ENCODE results near the gene PIK3CD.

The PIK3CD gene

DNA sequence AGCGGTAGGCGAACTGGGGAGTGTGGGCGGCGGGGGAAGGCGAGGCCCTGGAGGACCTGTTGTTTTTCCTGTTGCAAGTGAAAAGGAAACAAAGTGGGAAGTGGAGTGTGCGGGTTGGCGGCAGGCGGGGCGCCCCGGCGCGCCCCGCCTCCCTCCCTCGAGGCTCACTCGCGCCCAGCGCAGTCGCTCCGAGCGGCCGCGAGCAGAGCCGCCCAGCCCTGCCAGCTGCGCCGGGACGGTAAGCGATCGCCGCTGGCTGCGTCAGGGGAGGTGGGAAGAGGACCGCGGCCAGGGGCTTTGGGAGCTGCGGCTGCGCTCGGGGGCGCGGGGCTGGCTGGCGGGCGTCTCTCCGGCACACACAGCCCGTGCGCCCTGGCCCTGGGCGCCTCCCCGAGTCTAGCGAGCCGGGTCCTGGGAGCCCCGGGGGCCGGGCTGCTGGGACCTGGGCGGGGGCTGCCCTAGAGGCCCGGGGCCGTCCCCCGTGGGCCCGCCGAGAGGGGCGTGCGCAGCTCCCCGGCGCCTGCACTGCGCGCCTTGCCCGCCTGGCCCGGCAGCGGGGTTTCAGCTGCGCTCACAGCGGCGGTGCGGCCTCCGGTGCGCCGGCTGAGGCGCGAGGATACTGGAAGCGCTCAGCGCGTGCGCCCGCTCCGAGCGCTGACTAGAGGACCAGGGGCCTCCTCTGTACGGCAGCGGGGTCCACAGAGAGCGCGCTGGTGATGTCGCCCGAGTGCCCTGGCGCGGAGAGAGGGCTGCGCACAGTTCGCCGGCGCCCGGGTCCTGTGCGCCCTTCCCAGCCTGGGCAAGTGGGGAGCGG is at the start of gene PIK3CD:
PIK3CD (plus strand) TSS at position 167 of the 814 bp plus-strand sequence. CDS start 58,725 bp downstream, outside the sequence.
- DNase-seq (ENCODE audit: low read depth in 2 of 3, low spot score in 1 of 3) = no peak

DNA sequence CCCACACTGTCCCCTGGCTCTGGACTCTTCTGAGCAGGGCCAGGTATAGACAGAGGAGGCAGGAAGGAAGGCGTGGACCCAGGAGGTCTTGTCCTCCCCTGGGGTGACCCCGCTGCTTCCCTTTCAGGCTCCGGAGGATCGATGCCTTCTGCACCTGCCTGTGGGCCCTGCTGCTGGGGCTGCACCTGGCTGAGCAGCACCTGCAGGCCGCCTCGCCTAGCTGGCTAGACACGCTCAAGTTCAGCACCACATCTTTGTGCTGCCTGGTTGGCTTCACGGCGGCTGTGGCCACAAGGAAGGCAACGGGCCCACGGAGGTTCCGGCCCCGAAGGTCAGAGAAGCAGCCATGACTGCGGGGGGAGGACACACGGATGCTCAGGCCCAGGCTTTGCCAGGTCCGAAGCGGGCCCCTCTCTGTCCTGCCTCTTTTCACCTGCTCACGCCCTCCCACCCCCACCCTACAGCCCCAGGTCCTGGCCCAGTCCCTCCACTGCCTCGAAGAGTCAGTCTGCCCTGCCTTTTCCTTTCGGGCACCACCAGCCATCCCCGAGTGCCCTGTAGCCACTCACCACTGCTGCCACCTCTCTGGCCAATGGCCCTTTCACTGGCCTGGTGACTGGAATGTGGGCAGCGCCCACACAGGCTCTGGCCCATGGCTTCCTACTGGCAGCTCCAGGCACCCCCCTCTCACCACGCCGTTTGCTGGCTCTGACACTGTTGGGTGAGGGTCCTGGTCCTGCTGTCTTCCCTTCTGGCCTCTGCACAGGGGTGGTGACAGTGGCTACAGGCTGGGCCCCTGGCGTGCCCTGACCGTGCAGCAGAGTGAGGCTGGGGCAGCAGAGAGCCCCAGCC is 49.4 kb upstream of the PIK3CD start:
- DNase-seq (ENCODE audit: low read depth in 2 of 3, low spot score in 1 of 3) = no peak

DNA sequence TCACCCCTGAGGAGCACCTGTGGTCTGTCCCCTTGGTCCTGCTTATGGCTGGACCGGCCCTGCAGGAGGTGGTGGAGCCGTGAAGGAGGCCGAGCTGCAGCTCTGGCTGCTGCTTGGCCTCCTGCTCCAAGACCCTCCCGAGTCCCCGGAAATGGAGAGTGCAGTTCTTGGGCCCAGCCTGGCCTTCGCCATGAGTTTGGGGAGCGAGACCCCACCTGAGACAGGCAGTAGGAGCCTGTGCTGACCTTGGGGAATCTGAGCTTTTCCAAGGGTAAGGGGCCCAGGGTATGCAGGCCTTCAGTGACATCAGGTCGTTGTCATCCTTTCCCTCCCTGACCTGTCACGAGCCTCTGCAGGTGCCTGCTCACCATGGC is 48.8 kb upstream of the PIK3CD start:
- DNase-seq (ENCODE audit: low read depth in 2 of 3, low spot score in 1 of 3) = no peak

DNA sequence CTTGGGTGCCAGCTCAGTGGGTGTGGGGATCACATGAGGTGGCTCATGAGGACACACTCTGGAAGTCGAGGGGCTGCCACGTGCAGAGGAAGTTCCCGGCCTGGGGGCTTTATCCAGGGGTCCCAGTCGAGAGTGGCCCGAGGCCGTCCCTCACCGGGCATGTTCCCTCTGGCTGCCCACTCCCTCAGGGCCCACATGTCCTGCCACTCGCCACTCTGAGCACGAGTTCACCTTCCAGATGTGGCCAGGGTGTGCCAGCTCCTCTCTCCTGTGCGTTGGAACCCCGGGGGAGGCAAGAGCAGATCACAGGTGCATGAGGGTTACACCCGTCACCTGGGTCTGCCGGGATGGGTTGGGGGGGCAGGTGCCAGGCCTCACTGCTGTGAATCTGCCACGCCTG is 48.2 kb upstream of the PIK3CD start:
- no peak for DNase-seq (ENCODE audit: low read depth in 2 of 3, low spot score in 1 of 3)

DNA sequence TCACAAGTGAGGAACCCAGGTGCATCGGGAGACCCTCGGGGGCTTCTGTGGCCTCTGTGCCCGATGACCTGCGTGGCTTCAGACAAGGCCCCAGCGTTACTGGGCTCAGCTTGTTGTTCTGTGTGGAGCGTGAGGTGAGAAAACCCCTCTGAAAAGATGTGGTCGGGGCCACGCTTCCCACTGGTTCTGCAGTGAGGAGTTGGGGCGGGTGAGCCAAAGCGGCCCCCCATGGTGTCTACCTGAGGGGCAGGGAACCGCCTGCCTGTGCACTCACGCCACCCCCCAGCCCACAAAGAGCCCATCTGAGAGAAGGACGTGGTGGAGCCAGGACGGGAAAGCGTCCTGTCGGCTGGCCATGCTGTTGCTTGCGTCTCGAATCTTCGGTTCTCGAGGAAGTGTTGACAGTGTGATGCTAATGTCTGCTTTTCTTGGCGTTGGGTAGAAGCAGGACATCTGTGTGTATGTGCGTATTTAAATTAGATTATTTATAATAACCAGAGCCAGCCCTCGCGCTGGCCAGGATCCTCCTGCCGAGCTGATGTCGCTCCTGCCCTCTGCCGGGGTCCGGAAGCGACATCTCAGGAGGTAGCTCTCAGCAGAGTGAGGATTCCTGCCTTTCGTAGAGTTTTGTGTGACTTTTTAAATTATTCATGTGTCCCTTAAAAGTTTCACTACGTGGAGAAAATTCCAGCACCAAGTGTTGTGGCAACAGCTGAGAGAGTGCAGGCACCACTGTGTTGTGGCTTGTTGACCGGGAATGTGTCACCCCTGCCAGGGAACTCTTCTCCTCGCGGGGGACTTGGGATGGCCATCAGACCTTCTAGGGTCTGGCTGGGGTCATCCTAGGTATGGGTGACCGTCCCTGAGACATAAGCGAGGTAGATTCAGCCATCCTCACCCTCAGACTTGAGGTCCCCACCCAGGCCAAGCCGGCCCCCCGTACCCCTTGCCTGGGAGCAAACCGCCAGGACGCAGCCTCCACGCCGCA is 47.5 kb upstream of the PIK3CD start:
- no peak for DNase-seq (ENCODE audit: low read depth in 2 of 3, low spot score in 1 of 3)

DNA sequence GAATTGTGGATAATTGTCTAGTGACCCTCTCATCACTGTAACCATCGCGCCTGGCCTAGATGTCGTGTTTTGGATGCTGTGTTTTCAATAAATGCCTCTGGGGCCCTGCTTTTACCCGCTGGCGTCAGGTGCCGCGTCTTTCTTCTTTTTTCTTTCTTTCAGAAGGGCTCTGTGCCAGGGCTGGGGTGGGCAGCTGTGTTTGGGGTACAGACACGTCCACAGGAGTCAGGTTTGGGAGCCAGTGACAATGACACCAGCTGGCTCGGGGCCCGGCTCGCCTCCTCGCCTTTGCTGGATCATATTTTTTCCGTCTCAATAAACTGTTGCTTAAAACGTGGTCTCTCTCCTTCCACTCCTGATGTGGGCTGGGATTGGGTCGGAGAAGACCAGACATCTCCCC is 46.7 kb upstream of the PIK3CD start:
- no peak for DNase-seq (ENCODE audit: low read depth in 2 of 3, low spot score in 1 of 3)

DNA sequence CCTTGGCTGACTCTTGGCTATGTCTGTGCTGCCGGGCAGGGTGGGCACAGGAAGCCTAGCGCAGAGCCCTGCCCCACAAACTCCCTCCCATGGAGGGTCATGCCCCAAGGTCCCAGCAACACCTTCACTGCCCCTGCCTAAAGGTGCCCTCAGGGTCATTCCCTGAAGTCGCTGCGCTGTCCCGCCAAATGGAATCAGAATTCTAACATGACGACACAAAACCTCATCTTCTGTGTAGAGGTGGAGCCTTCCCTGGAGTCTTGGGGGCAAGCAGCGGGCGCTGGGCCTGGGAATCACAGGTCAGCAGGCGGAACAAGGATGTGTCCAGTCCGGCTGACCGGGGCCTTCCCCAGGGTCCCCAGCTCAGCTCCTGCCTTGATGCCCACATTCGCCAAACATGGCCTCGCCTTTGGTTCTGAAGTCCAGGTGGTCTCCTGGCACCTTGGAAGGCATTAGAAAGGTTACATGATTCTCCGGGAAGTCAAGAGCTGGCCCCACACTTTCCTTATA is 45.5 kb upstream of the PIK3CD start:
- no peak for DNase-seq (ENCODE audit: low read depth in 2 of 3, low spot score in 1 of 3)

DNA sequence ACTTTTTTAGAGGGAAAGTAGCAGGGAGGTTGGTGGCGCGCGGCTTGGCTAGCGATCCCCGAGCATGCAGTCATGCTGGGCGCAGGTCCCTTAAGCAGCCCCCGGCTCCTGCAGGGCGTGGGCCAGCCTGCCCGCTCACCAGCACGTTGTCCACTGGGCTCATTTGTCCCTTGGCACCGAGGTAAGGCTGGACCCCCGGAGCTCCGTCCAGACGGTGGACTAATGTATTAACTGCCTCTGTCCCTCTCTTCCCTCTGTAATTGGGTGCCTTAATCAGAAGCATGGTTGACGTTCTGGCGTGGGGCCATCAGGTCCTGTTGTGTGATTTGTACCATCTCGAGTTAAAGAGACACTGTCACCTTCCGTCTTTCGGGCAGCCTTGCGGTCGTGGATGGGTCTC is 45.1 kb upstream of the PIK3CD start:
- no peak for DNase-seq (ENCODE audit: low read depth in 2 of 3, low spot score in 1 of 3)

DNA sequence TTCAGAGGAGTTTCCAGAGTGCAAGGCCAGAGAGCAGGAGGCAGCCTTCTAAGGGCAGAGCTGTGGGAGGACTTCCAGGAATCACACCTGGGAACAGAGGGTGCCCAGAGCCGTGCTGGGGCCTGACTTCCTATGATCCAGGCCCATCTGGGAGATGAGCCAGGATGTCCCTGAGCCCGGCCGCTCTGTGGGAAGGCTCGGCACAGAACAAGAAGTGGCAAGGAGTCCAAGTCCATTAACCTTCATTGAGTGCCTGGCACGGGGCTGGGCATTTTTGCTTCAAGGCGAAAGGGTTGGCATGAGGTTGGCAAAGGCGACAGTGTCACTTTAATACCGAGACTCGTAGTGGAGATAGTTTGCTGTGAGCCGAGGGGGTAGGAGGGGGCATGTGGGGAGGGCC is 44.6 kb upstream of the PIK3CD start:
- DNase-seq (ENCODE audit: low read depth in 2 of 3, low spot score in 1 of 3) = no peak

DNA sequence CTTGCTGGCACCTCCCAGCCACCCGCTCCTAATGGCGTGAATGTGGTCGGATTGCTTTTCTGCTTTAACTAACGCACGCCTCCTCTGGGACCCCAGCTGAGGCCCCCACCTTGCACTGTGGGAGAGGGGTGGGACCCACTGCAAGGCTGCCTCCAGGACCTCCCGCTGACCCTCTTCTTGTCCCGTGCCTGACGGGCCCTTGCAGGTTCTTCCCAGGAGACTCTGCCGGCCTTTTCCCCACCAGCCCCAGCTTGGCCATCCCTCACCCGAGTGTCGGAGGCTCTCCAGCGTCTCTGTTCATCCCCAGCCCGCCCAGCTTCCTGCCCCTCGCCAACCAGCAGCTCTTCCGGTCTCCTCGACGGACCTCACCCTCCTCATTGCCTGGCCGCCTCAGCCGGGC is 44.2 kb upstream of the PIK3CD start:
- no peak for DNase-seq (ENCODE audit: low read depth in 2 of 3, low spot score in 1 of 3)

DNA sequence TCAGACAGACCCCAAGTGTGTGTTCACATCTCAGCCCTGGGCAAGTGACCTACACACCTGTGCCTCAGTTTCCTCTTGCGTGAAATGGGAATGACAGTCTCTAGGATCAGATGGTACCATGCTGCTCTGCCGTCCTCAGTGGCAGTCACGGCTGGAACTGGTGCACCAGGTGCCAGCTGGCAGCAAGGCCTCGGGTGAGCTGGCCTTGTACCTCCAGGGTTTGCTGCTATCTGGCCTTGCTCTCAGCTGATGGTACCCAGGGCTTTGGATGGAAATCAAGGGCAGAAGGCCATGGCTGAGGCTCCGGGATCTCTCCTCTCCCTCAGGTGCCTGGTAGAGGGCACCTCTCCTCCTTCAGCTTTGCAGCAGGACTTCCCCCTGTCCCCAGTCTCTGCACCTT is 41.5 kb upstream of the PIK3CD start:
- no peak for DNase-seq (ENCODE audit: low read depth in 2 of 3, low spot score in 1 of 3)

DNA sequence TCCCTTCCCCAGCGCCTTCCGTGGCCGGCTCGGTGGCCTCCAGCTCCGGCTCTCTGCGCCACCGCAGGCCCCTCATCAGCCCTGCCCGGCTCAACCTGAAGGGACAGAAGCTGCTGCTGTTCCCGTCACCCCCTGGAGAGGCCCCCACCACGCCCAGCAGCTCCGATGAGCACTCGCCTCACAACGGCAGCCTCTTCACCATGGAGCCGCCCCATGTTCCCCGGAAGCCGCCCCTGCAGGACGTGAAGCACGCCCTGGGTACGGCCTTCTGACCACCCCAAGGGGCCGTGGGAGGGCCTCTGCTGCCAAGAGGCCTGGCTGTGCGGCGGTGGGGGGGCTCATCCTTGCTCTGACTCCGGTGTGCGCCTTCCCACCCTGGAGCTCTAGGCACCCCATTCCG is 41.0 kb upstream of the PIK3CD start:
- no peak for DNase-seq (ENCODE audit: low read depth in 2 of 3, low spot score in 1 of 3)

DNA sequence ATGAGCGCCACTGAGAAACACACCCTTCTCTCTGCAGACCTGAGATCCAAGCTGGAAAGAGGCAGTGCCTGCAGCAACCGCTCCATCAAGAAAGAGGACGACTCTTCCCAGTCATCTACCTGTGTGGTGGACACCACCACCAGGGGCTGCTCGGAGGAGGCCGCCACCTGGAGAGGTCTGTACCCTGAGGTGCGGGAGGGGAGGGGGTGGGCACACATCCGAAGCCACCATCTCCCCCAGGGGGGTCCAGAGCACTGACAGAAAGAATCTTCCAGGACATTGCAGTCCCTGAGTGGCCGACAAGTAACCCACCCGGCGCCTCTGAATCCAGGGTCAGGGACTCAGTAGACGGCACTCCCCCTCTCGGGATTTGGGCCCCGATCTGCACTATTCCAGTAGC is 39.8 kb upstream of the PIK3CD start:
- no peak for DNase-seq (ENCODE audit: low read depth in 2 of 3, low spot score in 1 of 3)

DNA sequence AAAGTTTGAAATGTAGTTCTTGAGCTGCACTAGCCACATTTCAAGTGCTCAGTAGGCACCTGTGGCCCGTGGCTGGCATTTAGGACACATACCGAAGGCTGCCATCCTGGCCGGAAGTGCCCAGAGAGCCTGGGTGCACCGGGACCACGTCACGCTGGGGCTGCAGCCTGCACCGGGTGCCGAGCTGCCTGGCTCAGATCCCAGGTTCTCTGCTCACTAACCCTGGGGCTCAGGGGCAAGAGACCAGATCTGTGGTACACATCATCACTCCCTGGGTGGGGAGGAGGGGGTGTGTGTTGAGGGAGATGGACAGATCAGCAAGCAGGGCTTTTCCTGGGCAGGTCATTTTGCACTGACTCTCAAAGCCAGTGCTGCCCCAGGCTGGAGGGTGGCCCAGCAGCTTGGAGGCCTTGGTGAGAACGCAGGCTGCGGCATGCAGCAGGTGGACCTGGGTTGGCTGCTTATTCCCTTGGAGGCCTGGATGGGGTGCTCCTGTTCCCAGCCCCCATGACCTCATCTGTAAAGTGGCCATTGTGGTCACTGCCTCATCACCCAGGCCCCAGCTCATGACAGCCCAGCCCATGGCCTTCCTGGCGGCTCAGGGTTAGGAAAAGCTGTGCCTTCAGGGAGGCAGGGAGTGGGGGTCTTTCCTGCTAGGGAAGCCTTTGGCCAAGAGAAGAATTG is 39.2 kb upstream of the PIK3CD start:
- no peak for DNase-seq (ENCODE audit: low read depth in 2 of 3, low spot score in 1 of 3)

DNA sequence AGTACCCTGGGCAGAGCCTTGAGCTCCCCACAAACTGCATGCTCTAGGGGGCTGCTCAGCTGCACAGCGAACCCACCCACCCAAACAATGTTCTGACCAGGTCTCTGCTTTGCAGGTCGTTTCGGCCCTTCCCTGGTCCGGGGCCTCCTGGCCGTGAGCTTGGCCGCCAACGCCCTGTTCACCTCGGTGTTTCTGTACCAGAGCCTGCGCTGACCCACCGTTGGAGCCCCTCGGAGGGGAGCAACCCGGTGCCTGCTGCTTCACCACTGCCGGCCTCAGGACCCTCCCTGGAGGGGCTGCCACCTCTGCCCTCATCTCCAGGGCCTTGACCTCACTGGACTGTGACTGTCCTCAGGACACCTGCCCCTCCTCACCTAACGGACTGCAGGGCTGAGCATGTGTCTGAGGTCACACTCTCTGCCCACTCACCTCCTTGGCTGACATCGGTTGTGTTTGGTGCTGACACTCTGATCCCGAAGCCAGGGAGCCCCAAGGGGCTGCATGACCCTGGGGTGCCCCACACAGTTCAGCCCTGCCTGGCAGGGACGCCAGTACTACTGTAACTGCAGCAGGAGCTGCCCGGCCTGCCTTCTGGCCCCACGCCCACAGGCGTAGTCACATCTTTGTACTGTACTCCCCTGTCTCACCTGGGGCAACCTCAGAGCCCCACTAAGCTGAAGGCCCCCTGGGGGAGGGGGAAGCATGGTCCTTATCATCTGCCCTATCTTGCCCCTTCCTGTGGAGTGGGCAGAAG is 38.5 kb upstream of the PIK3CD start:
- DNase-seq (ENCODE audit: low read depth in 2 of 3, low spot score in 1 of 3) = no peak

DNA sequence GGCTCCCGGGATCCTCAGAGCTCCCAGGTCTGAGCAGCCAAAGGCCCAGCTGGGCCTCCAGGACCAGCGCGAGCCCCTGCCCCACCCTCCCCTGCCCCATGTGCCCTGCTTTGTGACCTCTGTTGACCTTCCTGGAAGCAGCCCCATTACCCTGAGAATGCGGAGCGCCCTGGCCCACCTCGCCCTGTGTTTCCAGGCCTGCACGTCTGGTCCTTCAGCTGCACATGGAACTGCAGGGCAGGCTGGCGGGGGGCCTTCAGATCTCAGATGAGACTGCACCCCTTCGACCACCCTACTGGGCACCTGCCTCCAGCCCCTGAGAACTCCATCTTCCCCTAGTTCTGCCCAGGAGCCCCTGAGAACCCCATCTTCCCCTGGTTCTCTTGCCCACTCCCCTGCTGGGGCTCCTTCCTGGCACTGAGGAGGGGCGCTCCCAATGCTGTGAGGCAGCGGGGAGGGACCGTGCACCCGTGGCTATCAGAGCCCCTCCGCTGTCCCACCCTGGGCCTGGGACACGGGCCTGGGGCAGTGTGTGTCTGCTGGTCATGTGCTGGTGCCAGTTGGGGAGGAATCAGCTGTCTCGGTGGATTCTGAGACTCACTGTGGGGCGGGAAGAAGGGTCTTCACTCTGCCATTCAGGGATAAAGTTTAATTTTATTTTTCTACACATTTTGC is 37.8 kb upstream of the PIK3CD start:
- no peak for DNase-seq (ENCODE audit: low read depth in 2 of 3, low spot score in 1 of 3)

DNA sequence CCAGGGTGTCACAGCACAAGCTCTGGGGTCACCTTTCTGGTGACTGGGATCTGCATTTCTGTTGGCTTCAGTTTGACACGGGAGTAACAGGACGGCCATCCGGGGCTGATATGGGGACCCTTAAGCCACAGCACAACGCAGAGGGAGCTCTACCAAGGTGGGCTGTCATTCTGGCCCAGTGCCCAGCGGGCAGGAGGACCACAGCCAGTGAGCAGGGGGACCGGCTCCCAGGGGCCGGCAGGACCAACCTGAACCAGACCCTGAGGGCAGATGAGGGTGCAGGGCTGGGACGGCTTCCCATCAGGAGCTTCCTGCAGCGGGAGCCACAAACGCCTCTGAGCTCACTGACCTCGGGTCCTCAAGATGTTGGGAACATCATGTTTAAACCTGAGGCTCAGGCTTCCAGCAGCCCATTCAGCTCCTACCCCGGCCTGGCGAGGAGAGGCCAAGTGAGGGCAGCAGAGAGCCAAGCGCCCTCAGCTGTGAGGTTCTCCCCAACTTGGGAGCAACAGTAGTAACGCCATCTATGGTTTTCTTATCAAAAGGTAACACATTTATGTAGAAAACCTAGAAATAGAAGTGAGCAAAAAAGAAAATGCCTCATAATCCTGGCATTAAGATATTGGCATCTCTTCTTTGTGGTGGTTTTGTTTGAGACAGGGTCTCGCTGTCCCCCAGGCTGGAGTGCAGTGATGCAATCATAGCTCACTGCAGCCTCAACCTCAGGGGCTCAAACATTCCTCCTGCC is 36.0 kb upstream of the PIK3CD start:
- peak in 2 of 3 donors; percentile 30 to 46 for DNase-seq (ENCODE audit: low read depth in 2 of 3, low spot score in 1 of 3)

DNA sequence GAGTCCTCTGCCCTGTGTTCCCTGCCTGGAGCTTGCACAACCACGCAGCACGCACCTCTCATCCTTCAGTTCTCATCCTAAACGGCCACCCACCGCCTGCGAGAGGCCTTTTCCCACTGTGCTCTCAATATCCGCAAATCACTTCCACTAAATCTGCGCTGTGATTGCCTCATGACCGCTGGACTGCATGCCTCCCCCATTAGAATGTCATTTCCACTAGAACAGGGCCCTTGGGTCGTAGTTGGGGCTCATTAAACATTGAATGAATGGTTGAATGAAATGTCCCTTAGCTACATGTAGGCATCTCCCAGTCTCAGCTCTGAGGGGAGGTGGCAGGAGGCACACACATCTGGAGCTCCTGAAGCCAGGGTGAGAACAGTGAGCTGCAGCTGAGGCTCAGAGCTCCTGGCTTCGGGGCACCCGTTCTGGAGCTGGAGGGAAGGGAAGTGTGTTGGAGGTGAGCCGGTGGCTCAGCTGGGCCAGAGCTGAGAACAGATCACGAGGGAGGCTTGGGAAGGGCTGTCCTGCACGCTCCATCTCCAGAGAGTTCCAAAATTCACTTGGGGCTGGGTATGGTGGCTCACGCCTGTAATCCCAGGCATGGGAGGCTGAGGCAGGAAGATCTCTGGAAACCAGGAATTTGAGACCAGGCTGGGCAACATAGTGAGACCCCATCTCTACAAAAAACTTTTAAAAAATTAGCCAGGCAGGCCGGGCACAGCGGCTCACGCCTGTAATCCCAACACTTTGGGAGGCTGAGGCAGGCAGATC is 32.4 kb upstream of the PIK3CD start:
- DNase-seq (ENCODE audit: low read depth in 2 of 3, low spot score in 1 of 3) = no peak
